GM23338 (cell line): ENCODE data around the gene ALG14. TPM values are rescaled to one million over a fixed set of nuclear protein-coding genes. Genes with fewer than 3 reads are reported as not detected.

Experiments used
- ATAC-seq: fragments of 200-7000 bp; cut with Tn5 transposase; 3 replicates; pipeline ENCODE4 v1.9.1; 2020
- DNase-seq: peaks from one replicate; pipeline ENCODE4 v3.0.0-alpha.2; 2015; ENCODE audit warnings: low spot score
- H2AFZ ChIP-seq: fragments of 200-600 bp; sonication (generic); 2 replicates; pipeline ENCODE4 v1.8.0; 2016; ENCODE audit warnings: antibody characterized with exemption, mild to moderate bottlenecking, moderate library complexity
- H3F3A ChIP-seq: fragments of 200-600 bp; sonication (generic); replicated peaks from 2 replicates; pipeline ENCODE4 v1.8.0; 2017; ENCODE audit warnings: antibody characterized with exemption, mixed run types, low read depth
- H3K27ac ChIP-seq: fragments of 200-600 bp; sonication (generic); 2 replicates; pipeline ENCODE4 v1.6.1; 2016; ENCODE audit warnings: low read depth
- H3K27me3 ChIP-seq: fragments of 200-600 bp; sonication (generic); 2 replicates; pipeline ENCODE4 v1.8.0; 2016; ENCODE audit warnings: mild to moderate bottlenecking, mixed run types, moderate library complexity; ENCODE audit not compliant: insufficient read depth
- H3K36me3 ChIP-seq: fragments of 200-600 bp; sonication (generic); 2 replicates; pipeline ENCODE4 v1.8.0; 2016; ENCODE audit warnings: mild to moderate bottlenecking; ENCODE audit not compliant: insufficient read depth
- H3K4me1 ChIP-seq: fragments of 200-600 bp; sonication (generic); 2 replicates; pipeline ENCODE4 v1.8.0; 2016; ENCODE audit warnings: mild to moderate bottlenecking, moderate library complexity; ENCODE audit not compliant: insufficient read depth
- H3K4me2 ChIP-seq: fragments of 200-600 bp; sonication (generic); 2 replicates; pipeline ENCODE4 v1.7.1; 2017; ENCODE audit warnings: mixed run types
- H3K4me3 ChIP-seq: fragments of 200-600 bp; sonication (generic); 2 replicates; pipeline ENCODE4 v1.6.1; 2016; ENCODE audit warnings: mixed run types
- H3K79me2 ChIP-seq: fragments of 200-600 bp; sonication (generic); replicated peaks from 2 replicates; pipeline ENCODE4 v1.8.0; 2017; ENCODE audit warnings: mild to moderate bottlenecking; ENCODE audit not compliant: insufficient read depth
- H3K9me2 ChIP-seq: fragments of 200-600 bp; sonication (generic); 2 replicates; pipeline ENCODE4 v1.8.0; 2017; ENCODE audit not compliant: insufficient read depth
- H4K20me1 ChIP-seq: fragments of 200-600 bp; sonication (generic); replicated peaks from 2 replicates; pipeline ENCODE4 v1.8.0; 2017; ENCODE audit warnings: mild to moderate bottlenecking; ENCODE audit not compliant: insufficient read depth
- H3K27ac Mint-ChIP-seq: 2 replicates; pipeline ENCODE4 v1.8.0; 2020; ENCODE audit warnings: inconsistent platforms, mild to moderate bottlenecking, moderate library complexity, mixed read lengths
- H3K27me3 Mint-ChIP-seq: 3 replicates; pipeline ENCODE4 v1.8.0; 2022; ENCODE audit warnings: low read depth, mild to moderate bottlenecking, moderate library complexity, mixed read lengths, inconsistent platforms; ENCODE audit not compliant: insufficient read depth, poor library complexity
- H3K36me3 Mint-ChIP-seq: 3 replicates; pipeline ENCODE4 v1.8.0; 2021; ENCODE audit warnings: low read depth, mild to moderate bottlenecking, inconsistent platforms, moderate library complexity, mixed read lengths
- H3K4me1 Mint-ChIP-seq: 3 replicates; pipeline ENCODE4 v1.8.0; 2020; ENCODE audit warnings: mild to moderate bottlenecking, inconsistent platforms, mixed read lengths
- H3K4me3 Mint-ChIP-seq: 3 replicates; pipeline ENCODE4 v1.8.0; 2021; ENCODE audit warnings: moderate library complexity, mild to moderate bottlenecking, inconsistent platforms, mixed read lengths
- H3K9me3 Mint-ChIP-seq: 3 replicates; pipeline ENCODE4 v1.8.0; 2020; ENCODE audit warnings: moderate library complexity, mild to moderate bottlenecking, inconsistent platforms, mixed read lengths
- CREB1 ChIP-seq: fragments of 250-450 bp; sonication (Bioruptor Pico); IDR thresholded peaks from 2 replicates; pipeline ENCODE4 v1.5.0; 2020; ENCODE audit warnings: low read depth, mild to moderate bottlenecking, moderate library complexity
- EZH2 ChIP-seq: fragments of 200-600 bp; sonication (generic); IDR thresholded peaks from one replicate; pipeline ENCODE4 v1.8.0; 2017; ENCODE audit warnings: antibody characterized with exemption, mild to moderate bottlenecking, low read depth; ENCODE audit not compliant: unreplicated experiment
- EZH2phosphoT487 ChIP-seq: fragments of 200-600 bp; sonication (generic); IDR thresholded peaks from one replicate; pipeline ENCODE4 v1.8.1; 2018; ENCODE audit warnings: antibody characterized with exemption; ENCODE audit not compliant: unreplicated experiment
- JUNB ChIP-seq: IDR thresholded peaks from one replicate; pipeline ENCODE4 v1.6.1; 2016; ENCODE audit warnings: antibody characterized with exemption; ENCODE audit not compliant: unreplicated experiment
- NANOG ChIP-seq: IDR thresholded peaks from 2 replicates; pipeline ENCODE4 v1.6.1; 2016; ENCODE audit warnings: antibody characterized with exemption, borderline replicate concordance
- POLR2AphosphoS5 ChIP-seq: IDR thresholded peaks from 2 replicates; pipeline ENCODE4 v1.6.1; 2016; ENCODE audit warnings: antibody characterized with exemption, low read depth
- STAT1 ChIP-seq: IDR thresholded peaks from one replicate; pipeline ENCODE4 v1.6.1; 2016; ENCODE audit warnings: antibody characterized with exemption; ENCODE audit not compliant: unreplicated experiment
- ZNF114 ChIP-seq: fragments of 250-450 bp; sonication (Bioruptor Pico); IDR thresholded peaks from 2 replicates; pipeline ENCODE4 v1.5.0; 2020; ENCODE audit warnings: mild to moderate bottlenecking, moderate library complexity
- ZNF331 ChIP-seq: fragments of 250-450 bp; sonication (Bioruptor Pico); IDR thresholded peaks from 2 replicates; pipeline ENCODE4 v1.5.0; 2020; ENCODE audit warnings: low read depth, mild to moderate bottlenecking, moderate library complexity
- polyA plus RNA-seq: library from polyadenylated mRNA; unstranded; fragments of >200 nt; fragmentation: Nextera tagmentation; extraction: Ambion mirVana; gene quantifications from 2 replicates; pipeline ENCODE4 v1.2.1, GENCODE V29; 2016
- total RNA-seq: library from RNA; depleted of rRNA; stranded (reverse); fragments of >200 nt; shearing (Covaris generic); gene quantifications from 2 replicates; pipeline ENCODE4 v1.2.3, GENCODE V29; 2014
- TF ChIP-seq, protein P1 (sequence below), 2 experiments: fragments of 200-600 bp in 1 of 2; sonication (generic) in 1 of 2; conservative IDR thresholded peaks; 2 replicates each; pipeline versions ENCODE4 v1.5.1 to v1.6.1; 2016 to 2017; ENCODE audit warnings: antibody characterized with exemption in 2 of 2, low read depth in 2 of 2, mild to moderate bottlenecking in 2 of 2, moderate library complexity in 1 of 2
- TF ChIP-seq, protein P2 (sequence below): IDR thresholded peaks from 2 replicates; pipeline ENCODE4 v1.6.1; 2016; ENCODE audit warnings: antibody characterized with exemption
- TF ChIP-seq, protein P3 (sequence below): fragments of 250-450 bp; sonication (Bioruptor Pico); IDR thresholded peaks from 2 replicates; pipeline ENCODE4 v1.5.0; 2020; ENCODE audit warnings: mild to moderate bottlenecking, moderate library complexity
- TF ChIP-seq, protein P4 (sequence below): IDR thresholded peaks from one replicate; pipeline ENCODE4 v1.6.1; 2018; ENCODE audit warnings: antibody characterized with exemption; ENCODE audit not compliant: unreplicated experiment

ALG14 gene
- total and polyA plus RNA-seq, 2 experiments from 2014 or later = 0.42 to 2.8 TPM

DNA sequence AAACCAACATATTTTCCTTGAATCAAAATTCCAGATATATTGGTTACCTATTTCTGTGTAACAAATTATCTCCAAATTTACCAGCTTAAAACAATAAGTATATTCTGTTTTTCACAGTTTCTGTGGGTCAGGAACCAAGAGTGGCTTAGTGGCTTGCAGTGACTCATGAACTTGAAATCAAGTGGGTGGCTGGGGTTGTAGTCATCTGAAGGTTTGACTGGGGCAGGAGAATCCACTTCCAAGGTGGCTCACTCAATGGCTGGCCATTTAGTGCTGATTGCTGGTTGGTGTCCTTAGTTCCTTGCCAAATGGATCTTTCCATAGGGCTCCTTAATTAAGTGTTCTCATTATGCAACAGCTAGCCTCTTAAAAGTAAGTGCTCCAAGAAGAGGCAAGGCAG, 43.8 kb downstream of the ALG14 start:
- Histone ChIP-seq H3F3A (no peaks in the 10 kb centered on the region), H4K20me1 (no peaks in the 10 kb centered on the region), H3K9me2 (peaks cover 13% of the 10 kb centered on the region), H3K4me3 (no peak overlapping the region), H3K79me2 (no peaks in the 10 kb centered on the region), H3K27ac (no peak overlapping the region), H2AFZ (no peak overlapping the region), H3K4me2 (no peak overlapping the region), H3K36me3 (no peaks in the 10 kb centered on the region; the same call in 1 of the 2 replicates), H3K4me1 (no peaks in the 10 kb centered on the region), H3K27me3 (no peaks in the 10 kb centered on the region)
- Mint-ChIP-seq H3K4me3 (no peak overlapping the region), H3K27me3 (no peaks in the 10 kb centered on the region), H3K9me3 (peaks cover 4% of the 10 kb centered on the region), H3K27ac (no peak overlapping the region), H3K4me1 (no peaks in the 10 kb centered on the region), H3K36me3 (peaks cover 14% of the 10 kb centered on the region; the same call in 2 of the 3 replicates)
- TF ChIP-seq JUNB (no peak), ZNF331 (no peak), STAT1 (no peak), EZH2 (no peak), POLR2AphosphoS5 (no peak), EZH2phosphoT487 (no peak), ZNF114 (CRISPR knock-in tag) (no peak), CREB1 (CRISPR knock-in tag) (no peak), NANOG (no peak)
- TF ChIP-seq, protein P1, sequence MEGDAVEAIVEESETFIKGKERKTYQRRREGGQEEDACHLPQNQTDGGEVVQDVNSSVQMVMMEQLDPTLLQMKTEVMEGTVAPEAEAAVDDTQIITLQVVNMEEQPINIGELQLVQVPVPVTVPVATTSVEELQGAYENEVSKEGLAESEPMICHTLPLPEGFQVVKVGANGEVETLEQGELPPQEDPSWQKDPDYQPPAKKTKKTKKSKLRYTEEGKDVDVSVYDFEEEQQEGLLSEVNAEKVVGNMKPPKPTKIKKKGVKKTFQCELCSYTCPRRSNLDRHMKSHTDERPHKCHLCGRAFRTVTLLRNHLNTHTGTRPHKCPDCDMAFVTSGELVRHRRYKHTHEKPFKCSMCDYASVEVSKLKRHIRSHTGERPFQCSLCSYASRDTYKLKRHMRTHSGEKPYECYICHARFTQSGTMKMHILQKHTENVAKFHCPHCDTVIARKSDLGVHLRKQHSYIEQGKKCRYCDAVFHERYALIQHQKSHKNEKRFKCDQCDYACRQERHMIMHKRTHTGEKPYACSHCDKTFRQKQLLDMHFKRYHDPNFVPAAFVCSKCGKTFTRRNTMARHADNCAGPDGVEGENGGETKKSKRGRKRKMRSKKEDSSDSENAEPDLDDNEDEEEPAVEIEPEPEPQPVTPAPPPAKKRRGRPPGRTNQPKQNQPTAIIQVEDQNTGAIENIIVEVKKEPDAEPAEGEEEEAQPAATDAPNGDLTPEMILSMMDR (conservative IDR thresholded peaks at IDR 0.05; ENCODE audit: low read depth in 2 of 2) = no peak
- TF ChIP-seq, protein P2, sequence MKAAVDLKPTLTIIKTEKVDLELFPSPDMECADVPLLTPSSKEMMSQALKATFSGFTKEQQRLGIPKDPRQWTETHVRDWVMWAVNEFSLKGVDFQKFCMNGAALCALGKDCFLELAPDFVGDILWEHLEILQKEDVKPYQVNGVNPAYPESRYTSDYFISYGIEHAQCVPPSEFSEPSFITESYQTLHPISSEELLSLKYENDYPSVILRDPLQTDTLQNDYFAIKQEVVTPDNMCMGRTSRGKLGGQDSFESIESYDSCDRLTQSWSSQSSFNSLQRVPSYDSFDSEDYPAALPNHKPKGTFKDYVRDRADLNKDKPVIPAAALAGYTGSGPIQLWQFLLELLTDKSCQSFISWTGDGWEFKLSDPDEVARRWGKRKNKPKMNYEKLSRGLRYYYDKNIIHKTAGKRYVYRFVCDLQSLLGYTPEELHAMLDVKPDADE = no peak
- TF ChIP-seq, protein P3, sequence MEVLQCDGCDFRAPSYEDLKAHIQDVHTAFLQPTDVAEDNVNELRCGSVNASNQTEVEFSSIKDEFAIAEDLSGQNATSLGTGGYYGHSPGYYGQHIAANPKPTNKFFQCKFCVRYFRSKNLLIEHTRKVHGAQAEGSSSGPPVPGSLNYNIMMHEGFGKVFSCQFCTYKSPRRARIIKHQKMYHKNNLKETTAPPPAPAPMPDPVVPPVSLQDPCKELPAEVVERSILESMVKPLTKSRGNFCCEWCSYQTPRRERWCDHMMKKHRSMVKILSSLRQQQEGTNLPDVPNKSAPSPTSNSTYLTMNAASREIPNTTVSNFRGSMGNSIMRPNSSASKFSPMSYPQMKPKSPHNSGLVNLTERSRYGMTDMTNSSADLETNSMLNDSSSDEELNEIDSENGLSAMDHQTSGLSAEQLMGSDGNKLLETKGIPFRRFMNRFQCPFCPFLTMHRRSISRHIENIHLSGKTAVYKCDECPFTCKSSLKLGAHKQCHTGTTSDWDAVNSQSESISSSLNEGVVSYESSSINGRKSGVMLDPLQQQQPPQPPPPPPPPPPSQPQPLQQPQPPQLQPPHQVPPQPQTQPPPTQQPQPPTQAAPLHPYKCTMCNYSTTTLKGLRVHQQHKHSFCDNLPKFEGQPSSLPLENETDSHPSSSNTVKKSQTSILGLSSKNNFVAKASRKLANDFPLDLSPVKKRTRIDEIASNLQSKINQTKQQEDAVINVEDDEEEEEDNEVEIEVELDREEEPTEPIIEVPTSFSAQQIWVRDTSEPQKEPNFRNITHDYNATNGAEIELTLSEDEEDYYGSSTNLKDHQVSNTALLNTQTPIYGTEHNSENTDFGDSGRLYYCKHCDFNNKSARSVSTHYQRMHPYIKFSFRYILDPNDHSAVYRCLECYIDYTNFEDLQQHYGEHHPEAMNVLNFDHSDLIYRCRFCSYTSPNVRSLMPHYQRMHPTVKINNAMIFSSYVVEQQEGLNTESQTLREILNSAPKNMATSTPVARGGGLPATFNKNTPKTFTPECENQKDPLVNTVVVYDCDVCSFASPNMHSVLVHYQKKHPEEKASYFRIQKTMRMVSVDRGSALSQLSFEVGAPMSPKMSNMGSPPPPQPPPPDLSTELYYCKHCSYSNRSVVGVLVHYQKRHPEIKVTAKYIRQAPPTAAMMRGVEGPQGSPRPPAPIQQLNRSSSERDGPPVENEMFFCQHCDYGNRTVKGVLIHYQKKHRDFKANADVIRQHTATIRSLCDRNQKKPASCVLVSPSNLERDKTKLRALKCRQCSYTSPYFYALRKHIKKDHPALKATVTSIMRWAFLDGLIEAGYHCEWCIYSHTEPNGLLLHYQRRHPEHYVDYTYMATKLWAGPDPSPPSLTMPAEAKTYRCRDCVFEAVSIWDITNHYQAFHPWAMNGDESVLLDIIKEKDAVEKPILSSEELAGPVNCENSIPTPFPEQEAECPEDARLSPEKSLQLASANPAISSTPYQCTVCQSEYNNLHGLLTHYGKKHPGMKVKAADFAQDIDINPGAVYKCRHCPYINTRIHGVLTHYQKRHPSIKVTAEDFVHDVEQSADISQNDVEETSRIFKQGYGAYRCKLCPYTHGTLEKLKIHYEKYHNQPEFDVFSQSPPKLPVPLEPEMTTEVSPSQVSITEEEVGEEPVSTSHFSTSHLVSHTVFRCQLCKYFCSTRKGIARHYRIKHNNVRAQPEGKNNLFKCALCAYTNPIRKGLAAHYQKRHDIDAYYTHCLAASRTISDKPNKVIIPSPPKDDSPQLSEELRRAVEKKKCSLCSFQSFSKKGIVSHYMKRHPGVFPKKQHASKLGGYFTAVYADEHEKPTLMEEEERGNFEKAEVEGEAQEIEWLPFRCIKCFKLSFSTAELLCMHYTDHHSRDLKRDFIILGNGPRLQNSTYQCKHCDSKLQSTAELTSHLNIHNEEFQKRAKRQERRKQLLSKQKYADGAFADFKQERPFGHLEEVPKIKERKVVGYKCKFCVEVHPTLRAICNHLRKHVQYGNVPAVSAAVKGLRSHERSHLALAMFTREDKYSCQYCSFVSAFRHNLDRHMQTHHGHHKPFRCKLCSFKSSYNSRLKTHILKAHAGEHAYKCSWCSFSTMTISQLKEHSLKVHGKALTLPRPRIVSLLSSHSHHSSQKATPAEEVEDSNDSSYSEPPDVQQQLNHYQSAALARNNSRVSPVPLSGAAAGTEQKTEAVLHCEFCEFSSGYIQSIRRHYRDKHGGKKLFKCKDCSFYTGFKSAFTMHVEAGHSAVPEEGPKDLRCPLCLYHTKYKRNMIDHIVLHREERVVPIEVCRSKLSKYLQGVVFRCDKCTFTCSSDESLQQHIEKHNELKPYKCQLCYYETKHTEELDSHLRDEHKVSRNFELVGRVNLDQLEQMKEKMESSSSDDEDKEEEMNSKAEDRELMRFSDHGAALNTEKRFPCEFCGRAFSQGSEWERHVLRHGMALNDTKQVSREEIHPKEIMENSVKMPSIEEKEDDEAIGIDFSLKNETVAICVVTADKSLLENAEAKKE (CRISPR knock-in tag) = no peak
- TF ChIP-seq, protein P4, sequence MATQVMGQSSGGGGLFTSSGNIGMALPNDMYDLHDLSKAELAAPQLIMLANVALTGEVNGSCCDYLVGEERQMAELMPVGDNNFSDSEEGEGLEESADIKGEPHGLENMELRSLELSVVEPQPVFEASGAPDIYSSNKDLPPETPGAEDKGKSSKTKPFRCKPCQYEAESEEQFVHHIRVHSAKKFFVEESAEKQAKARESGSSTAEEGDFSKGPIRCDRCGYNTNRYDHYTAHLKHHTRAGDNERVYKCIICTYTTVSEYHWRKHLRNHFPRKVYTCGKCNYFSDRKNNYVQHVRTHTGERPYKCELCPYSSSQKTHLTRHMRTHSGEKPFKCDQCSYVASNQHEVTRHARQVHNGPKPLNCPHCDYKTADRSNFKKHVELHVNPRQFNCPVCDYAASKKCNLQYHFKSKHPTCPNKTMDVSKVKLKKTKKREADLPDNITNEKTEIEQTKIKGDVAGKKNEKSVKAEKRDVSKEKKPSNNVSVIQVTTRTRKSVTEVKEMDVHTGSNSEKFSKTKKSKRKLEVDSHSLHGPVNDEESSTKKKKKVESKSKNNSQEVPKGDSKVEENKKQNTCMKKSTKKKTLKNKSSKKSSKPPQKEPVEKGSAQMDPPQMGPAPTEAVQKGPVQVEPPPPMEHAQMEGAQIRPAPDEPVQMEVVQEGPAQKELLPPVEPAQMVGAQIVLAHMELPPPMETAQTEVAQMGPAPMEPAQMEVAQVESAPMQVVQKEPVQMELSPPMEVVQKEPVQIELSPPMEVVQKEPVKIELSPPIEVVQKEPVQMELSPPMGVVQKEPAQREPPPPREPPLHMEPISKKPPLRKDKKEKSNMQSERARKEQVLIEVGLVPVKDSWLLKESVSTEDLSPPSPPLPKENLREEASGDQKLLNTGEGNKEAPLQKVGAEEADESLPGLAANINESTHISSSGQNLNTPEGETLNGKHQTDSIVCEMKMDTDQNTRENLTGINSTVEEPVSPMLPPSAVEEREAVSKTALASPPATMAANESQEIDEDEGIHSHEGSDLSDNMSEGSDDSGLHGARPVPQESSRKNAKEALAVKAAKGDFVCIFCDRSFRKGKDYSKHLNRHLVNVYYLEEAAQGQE = no peak
- DNase-seq = no peak
- ATAC-seq = no peak
